PC-3 (cell line): ENCODE data around the gene DUOX1.

Experiments
- CTCF ChIP-seq: fragments of 300-600 bp; sonication (generic); conservative IDR thresholded peaks from 2 replicates; pipeline ENCODE4 v1.5.1; 2017; ENCODE audit warnings: antibody characterized with exemption, low read depth, mild to moderate bottlenecking, low read length
- EZH2 ChIP-seq: fragments of 300-600 bp; sonication (generic); IDR thresholded peaks from one replicate; pipeline ENCODE4 v1.6.1; 2017; ENCODE audit warnings: antibody characterized with exemption, mild to moderate bottlenecking, low read length; ENCODE audit not compliant: unreplicated experiment
- EZH2phosphoT487 ChIP-seq: fragments of 300-600 bp; sonication (generic); IDR thresholded peaks from 2 replicates; pipeline ENCODE4 v1.6.1; 2018; ENCODE audit warnings: mild to moderate bottlenecking, antibody characterized with exemption, low read length, borderline replicate concordance

GRCh38 chr15:45165536-45165935 lies 35.7 kb downstream of the DUOX1 start:
- no peak for TF ChIP-seq CTCF
- no peak for TF ChIP-seq EZH2phosphoT487
- no peak for TF ChIP-seq EZH2
